ENCODE results near the gene PGM1. TPM values are rescaled to one million over a fixed set of nuclear protein-coding genes. Genes with fewer than 3 reads are reported as not detected.

PGM1 gene
- polyA plus RNA-seq, 3 donors: 8.2 to 39.8 (median 28.7) TPM

- intact Hi-C loops (cut with micrococcal nuclease): no loop called here
- WGBS (ENCODE audit: insufficient coverage): 0% methylated on average over 1 of the region's 4 CpGs
- H3K9ac ChIP-seq (ENCODE audit: insufficient read depth, low read length, poor library complexity, severe bottlenecking): no peak overlapping the region
- peak overlapping the region; percentile 76 for H2AFZ ChIP-seq (ENCODE audit: insufficient read depth, low read depth, low read length, poor library complexity, severe bottlenecking)
- no peaks in the 10 kb centered on the region for H4K20me1 ChIP-seq (ENCODE audit: insufficient read depth, low read length)
- no peaks in the 10 kb centered on the region for H3K27me3 ChIP-seq (ENCODE audit: control insufficient read depth in 2 of 2, insufficient read depth in 2 of 2, low read length in 2 of 2)
- DNase-seq: peak; percentile 17 to 41 (median 35)
- H3K9me3 ChIP-seq (replicated peaks in 1 of 2; ENCODE audit: control insufficient read depth in 1 of 2, insufficient read depth in 1 of 2, low read length in 2 of 2): no peaks in the 10 kb centered on the region
- Mint-ChIP-seq H3K4me1 (peaks cover 14% of the 10 kb centered on the region), H3K36me3 (peaks cover 70 to 77% of the 10 kb centered on the region in 2 donors), H3K27ac (peak overlapping the region; percentile 82 to 96 (median 91)), H3K4me3 (peak overlapping the region in 1 of 2 donors; percentile 44), H3K27me3 (ENCODE audit: low read depth in 3 of 3) (no peaks in the 10 kb centered on the region), H3K9me3 (peaks cover 0 to under 1% (median 0%) of the 10 kb centered on the region in 7 donors)
- H3K27ac ChIP-seq (ENCODE audit: low read depth in 1 of 2, low read length in 2 of 2): peak overlapping the region; percentile 42 to 80
- no peak for TF ChIP-seq CTCF (IDR thresholded peaks at IDR 0.05)
- H3K4me1 ChIP-seq (ENCODE audit: control insufficient read depth in 1 of 2, insufficient read depth in 2 of 2, low read length in 2 of 2): peaks cover 5 to 16% of the 10 kb centered on the region in 2 donors
- peak overlapping the region; percentile 37 for H3K4me2 ChIP-seq (replicated peaks; ENCODE audit: extremely low read depth, low read length, poor library complexity, severe bottlenecking)
- peaks cover 24 to 75% of the 10 kb centered on the region in 2 donors for H3K36me3 ChIP-seq (replicated peaks in 1 of 2; ENCODE audit: control insufficient read depth in 1 of 2, insufficient read depth in 2 of 2, low read length in 2 of 2)
- no peaks in the 10 kb centered on the region for H3K79me2 ChIP-seq (ENCODE audit: insufficient read depth, low read length)
- no peak overlapping the region for H3K4me3 ChIP-seq (replicated peaks in 1 of 3; ENCODE audit: low read depth in 2 of 3, low read length in 3 of 3)
Observed at GRCh38 chr1:63640633-63641567, 47.7 kb downstream of the PGM1 start.

GRCh38 chr1:63641615-63642014 lies 48.4 kb downstream of the PGM1 start:
- Histone ChIP-seq H4K20me1 (ENCODE audit: insufficient read depth, low read length) (no peaks in the 10 kb centered on the region), H3K4me1 (ENCODE audit: control insufficient read depth in 1 of 2, insufficient read depth in 2 of 2, low read length in 2 of 2) (peaks cover 5 to 16% of the 10 kb centered on the region in 2 donors), H3K4me2 (replicated peaks; ENCODE audit: extremely low read depth, low read length, poor library complexity, severe bottlenecking) (no peak overlapping the region), H3K4me3 (replicated peaks in 1 of 3; ENCODE audit: low read depth in 2 of 3, low read length in 3 of 3) (no peak overlapping the region), H3K36me3 (replicated peaks in 1 of 2; ENCODE audit: control insufficient read depth in 1 of 2, insufficient read depth in 2 of 2, low read length in 2 of 2) (peaks cover 19 to 68% of the 10 kb centered on the region in 2 donors), H3K27ac (ENCODE audit: low read depth in 1 of 2, low read length in 2 of 2) (peak overlapping the region in 1 of 2 donors; percentile 80), H3K79me2 (ENCODE audit: insufficient read depth, low read length) (no peaks in the 10 kb centered on the region), H3K9ac (ENCODE audit: insufficient read depth, low read length, poor library complexity, severe bottlenecking) (no peak overlapping the region), H2AFZ (ENCODE audit: insufficient read depth, low read depth, low read length, poor library complexity, severe bottlenecking) (no peak overlapping the region), H3K9me3 (replicated peaks in 1 of 2; ENCODE audit: control insufficient read depth in 1 of 2, insufficient read depth in 1 of 2, low read length in 2 of 2) (no peaks in the 10 kb centered on the region), H3K27me3 (ENCODE audit: control insufficient read depth in 2 of 2, insufficient read depth in 2 of 2, low read length in 2 of 2) (no peaks in the 10 kb centered on the region)
- H3K27me3 Mint-ChIP-seq (ENCODE audit: low read depth in 3 of 3): no peaks in the 10 kb centered on the region
- H3K4me3 Mint-ChIP-seq: no peak overlapping the region
- intact Hi-C loops (cut with micrococcal nuclease): no loop called here
- no peak for DNase-seq
- TF ChIP-seq CTCF (IDR thresholded peaks at IDR 0.05): no peak
- H3K9me3 Mint-ChIP-seq: peaks cover 0 to 3% (median 0%) of the 10 kb centered on the region in 7 donors
- WGBS (ENCODE audit: insufficient coverage): 100% methylated on average over 2 of the region's 4 CpGs
- H3K36me3 Mint-ChIP-seq: peaks cover 66 to 72% of the 10 kb centered on the region in 2 donors
- peaks cover 14% of the 10 kb centered on the region for H3K4me1 Mint-ChIP-seq
- no peak overlapping the region for H3K27ac Mint-ChIP-seq

Data from CD14-positive monocyte (primary cell).